Sigmoid colon (tissue), 4 donors: Measurements from ENCODE around the gene SASS6.

Experiments
- CTCF ChIP-seq, 4 experiments: fragments of 450-650 bp in 3 of 4; fragments of 200-600 bp in 1 of 4; IDR thresholded peaks; one replicate each; pipeline ENCODE4 v1.5.1; 2016 to 2019; ENCODE audit warnings: antibody characterized with exemption in 4 of 4, mild to moderate bottlenecking in 3 of 4, moderate library complexity in 2 of 4
- EP300 ChIP-seq, 4 donors: sonication (generic); formaldehyde crosslinking; IDR thresholded peaks; one replicate each; pipeline ENCODE4 v1.6.1; 2017; ENCODE audit warnings: antibody characterized with exemption in 4 of 4
- POLR2A ChIP-seq, 2 donors: fragments of 450-650 bp; IDR thresholded peaks; one replicate each; pipeline ENCODE4 v1.6.1; 2016; ENCODE audit warnings: antibody characterized with exemption in 2 of 2, mild to moderate bottlenecking in 2 of 2, moderate library complexity in 2 of 2
- POLR2AphosphoS5 ChIP-seq, 4 donors: sonication (generic); formaldehyde crosslinking; IDR thresholded peaks; one replicate each; pipeline ENCODE4 v1.6.1; 2017; ENCODE audit warnings: antibody characterized with exemption in 4 of 4

GRCh38 chr1:100038660-100039287, 94.0 kb downstream of the SASS6 start:
- TF ChIP-seq EP300 (IDR thresholded peaks at IDR 0.05) (peak in 1 of 4 donors; percentile 24), CTCF (IDR thresholded peaks at IDR 0.05) (no peak), POLR2AphosphoS5 (IDR thresholded peaks at IDR 0.05) (peak; percentile 14 to 69 (median 53)), POLR2A (IDR thresholded peaks at IDR 0.05) (no peak)
